Stimulated activated CD8-positive, alpha-beta memory T cell treated with anti-CD3 and anti-CD28 coated beads, Interleukin-4, amount 100 ng/mL, for 1 hour (primary cell): ENCODE measurements around the gene STON2.
"Not testable (repeated sequence)": the region's sequence is repeated elsewhere in the genome, so short reads cannot be mapped to it uniquely, and the experiment has no call there.

ENCODE experiments used
- DNase-seq, 2 donors: peaks; one replicate each; pipeline ENCODE4 v3.0.0-alpha.2; 2020; ENCODE audit warnings: low read depth in 2 of 2, low spot score in 1 of 2

Gene STON2

DNA sequence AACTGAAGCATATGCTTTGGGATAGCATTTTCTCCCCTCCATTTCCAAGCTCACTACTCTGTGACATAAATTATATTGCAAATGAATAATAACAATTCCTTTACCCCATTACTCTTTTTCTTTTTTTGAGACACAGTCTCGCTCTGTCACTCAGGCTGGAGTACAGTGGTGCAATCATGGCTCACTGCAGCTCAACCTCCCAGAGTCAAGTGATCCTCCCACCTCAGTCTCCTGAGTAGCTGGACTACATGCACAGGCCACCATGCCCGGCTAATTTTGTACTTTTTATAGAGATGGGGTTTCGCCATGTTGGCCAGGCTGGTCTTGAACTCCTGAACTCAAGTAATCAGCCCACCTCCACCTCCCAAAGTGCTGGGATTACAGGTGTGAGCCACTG is 130.1 kb downstream of the STON2 start:
- no peak for DNase-seq

DNA sequence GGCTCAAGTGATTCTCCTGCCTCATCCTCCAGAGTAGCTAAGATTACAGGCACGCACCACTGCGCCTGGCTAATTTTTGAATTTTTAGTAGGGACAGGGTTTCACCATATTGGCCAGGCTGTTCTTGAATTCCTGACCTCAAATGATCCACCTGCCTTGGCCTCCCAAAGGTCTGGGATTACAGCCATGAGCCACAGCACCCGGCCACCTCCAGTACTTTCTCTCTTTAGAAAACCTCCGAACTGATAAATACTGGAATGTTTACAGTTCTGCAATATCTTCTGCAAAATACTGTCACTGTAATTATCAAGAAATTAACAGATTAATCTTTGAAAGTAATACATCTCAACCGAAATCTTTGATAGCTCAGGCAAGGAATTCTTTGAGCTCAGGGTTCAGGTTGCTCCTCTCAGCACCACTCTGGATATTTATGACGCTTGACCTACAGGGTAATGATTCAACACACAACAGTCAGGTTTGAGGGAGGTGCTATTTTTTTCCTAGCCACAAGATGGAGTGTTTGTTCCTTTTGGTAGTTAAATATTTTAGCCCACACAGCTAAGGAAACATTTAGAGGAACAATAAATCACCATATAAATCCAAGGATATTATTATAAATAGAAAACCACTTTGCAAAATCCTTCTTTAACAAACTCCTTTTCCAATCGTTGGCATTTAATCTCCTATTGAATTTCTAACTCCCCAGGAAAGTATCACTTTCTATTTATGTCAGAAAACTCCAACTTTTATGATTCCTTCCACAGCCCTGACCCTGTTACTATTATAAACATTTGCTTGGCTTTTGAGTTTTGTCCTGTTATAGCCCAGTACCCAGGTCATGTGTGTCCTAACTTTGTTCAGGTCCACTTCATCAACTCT is 130.8 kb downstream of the STON2 start:
- no peak for DNase-seq

DNA sequence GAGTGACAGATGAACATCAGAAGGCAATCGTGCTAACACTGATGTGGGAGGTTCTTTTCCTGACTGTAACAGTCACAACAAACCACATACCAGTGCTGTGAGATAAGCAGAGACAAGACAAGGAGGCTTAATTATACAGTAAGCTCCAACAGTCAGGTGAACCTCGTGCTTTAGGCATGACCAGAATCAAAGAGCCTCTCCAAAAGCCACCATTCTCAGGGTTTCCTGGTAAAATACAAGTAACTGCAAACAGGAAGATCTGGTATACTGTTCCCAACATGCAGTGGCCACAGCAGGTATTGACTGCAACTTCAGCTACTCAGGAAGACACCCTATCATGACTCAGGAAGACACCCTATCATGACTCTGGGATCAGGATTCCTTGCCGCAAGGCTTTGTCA is 132.1 kb downstream of the STON2 start:
- no peak for DNase-seq

DNA sequence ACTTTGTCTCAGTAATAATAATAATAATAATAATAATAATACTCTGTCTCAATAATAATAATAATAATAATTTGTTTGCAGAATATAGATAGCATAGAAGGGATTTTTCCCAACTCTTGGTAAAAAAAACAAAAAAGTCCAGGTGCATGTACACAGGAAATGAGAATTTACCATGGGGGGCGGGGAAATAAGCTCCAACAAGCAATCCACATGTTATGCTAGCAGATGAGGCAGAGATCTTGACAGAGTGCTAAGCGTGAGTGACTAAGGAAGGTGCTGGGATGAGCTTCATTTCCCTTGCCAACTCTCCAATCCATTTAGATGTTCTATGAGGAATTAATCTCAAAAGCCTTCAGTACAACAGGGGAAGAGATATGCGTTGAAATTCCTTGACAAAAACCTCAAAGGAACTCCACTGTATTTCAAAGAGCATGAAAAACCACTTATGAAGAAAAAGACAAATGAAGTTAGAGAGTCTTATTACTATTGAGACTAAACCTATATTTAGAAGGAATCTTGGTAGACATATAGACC is 134.4 kb downstream of the STON2 start:
- DNase-seq = no peak

DNA sequence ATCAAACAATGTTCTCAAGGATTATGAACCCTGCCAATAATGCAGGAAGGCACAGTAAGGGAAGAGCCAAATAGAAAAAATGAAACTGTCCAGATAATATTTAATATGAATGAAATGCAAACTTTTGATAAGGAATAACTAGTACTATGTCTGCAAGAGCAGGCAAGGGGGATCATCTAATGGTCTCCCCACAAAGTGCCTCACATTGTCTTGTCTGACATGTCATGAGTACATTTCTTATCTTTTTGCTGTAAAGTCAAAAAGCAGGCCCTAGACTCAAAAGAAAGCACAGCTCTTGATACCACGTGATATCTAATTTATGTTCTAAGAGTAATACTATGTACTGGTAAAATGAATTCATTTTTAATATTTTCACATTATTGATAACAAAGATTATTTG is 135.5 kb downstream of the STON2 start:
- no peak for DNase-seq

DNA sequence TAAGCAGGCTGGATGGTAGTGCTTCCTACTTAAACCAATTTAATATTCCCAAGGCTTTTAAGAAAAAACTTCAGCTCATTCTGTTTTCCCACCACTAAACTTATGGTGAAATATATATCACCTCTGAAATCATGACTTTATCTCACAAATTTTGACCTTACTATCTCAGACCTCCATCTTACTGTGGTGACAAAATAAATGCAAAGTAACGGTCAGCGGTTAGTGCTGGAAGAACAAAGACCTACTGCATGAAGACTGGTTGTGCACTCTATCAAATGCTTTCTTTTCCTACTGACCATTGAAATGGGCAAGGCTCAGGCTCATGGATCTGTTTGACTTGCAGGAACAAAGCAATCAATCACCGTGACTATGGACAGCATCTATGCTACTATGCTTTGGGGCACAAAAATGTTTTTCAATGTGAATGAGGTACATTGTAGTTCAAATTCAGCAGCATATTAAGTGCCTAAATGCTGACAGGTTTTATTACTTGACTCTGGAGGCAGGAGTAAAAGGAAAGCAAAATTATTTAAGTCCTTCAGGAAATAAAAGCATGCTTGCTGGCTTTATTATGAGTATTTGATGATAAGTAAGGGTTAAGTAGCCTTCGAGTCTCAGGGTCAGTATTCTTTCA is 136.2 kb downstream of the STON2 start:
- DNase-seq = no peak

DNA sequence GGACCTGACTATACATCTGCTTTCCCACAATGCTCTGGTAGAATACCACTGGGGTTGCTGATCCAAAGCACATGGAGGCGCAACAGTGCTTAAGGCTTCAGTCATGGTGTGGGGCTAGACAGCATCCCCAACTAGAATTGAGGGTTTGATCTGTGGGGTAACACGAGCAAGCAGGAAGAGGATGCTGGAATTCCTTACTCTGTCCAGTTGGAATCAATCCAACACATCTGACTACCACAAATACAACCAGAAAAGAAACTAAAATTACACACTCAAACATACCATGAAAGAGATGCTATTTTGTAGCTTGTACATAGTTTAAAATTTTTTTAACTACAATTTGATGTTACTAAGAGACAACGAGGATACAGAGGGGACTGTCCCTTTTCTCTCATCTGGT is 138.9 kb downstream of the STON2 start:
- no peak for DNase-seq

DNA sequence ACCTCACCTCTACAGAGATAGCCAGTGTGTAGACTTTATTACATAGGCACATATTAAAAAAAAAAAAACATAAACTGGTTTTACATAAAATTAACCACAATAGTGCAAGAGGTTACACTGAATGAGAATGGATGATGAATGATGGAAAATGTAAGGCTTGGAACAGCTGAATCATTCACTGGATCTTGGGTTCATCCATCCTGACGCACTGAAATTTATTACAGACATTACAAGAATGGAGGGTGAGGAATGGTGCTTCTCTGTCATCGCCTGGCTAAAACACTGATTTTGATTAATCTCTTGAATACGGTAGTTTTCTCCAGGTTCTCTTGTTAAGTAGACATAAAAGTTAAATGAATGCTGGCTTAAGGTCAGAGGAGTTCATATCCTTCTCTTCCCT is 139.4 kb downstream of the STON2 start:
- no peak for DNase-seq

DNA sequence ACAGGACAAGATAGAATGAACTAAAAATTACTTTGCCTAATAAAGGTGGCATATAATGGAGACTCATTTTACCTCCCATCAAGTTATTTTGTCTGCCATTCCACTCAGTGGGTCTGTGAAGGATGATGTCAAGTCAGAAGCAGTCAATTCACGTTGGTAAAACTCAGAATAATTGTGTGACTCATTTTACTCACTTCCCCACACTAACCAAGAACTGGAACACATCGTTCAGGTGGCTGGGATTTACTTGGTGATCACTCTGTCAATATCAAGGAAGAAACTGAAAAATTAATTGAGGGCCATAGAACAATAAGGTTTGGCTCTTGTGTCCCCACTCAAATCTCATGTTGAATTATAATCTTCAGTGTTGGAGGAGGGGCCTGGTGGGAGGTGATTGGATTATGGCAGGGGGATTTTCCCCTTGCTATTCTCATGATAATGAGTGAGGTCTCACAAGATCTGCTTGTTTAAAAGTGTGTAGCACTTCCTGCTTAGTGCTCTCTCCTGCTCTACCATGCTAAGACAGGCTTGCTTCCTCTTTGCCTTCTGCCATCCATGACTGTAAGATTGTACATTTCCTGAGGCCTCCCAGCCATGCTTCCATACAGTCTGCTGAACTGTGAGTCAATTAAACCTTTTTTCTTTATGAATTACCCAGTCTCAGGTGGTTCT is 143.7 kb downstream of the STON2 start:
- DNase-seq = no peak

DNA sequence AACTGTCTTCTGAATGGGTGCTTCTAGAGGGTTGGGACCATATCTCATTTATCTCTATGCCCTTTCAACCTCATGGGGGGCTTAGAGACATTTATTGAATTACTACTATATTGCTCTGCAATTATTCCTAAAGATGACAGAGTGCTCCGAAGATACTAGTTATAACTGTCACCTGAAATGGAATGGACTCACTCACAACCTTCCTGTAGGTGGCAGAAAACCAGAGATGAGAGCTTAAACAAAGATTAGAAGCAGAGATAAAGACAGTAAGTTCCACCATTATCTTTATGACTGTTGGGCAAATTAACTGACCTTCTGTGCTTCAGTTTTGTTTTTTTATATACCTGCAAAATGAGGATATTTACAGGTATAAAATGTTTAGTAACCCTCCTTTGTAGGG is 147.8 kb downstream of the STON2 start:
- no peak for DNase-seq

DNA sequence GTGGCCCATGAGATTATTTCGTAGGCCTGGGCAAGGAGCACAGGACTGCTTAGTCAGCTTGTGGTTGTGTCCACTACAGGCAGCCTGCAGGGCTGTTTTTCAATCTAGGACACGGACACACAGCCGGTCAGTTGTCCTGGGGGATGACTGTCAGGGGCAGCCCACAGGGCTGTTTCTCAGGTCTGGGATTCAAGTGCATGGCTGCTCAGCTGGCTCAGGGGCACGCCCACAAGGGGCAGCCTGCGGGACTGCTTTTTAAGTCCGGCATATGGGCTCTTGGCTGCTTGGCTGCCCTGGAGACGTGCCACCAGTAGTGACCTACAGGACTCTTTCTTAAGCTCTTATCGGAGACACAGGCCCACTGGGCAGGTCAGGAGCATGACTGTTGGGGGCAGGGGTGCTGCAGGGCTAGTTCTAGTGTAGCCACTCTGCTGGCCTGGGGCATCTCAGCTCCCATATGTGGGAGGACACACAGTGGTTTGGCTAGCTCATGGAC is 152.8 kb downstream of the STON2 start:
- DNase-seq = no peak

DNA sequence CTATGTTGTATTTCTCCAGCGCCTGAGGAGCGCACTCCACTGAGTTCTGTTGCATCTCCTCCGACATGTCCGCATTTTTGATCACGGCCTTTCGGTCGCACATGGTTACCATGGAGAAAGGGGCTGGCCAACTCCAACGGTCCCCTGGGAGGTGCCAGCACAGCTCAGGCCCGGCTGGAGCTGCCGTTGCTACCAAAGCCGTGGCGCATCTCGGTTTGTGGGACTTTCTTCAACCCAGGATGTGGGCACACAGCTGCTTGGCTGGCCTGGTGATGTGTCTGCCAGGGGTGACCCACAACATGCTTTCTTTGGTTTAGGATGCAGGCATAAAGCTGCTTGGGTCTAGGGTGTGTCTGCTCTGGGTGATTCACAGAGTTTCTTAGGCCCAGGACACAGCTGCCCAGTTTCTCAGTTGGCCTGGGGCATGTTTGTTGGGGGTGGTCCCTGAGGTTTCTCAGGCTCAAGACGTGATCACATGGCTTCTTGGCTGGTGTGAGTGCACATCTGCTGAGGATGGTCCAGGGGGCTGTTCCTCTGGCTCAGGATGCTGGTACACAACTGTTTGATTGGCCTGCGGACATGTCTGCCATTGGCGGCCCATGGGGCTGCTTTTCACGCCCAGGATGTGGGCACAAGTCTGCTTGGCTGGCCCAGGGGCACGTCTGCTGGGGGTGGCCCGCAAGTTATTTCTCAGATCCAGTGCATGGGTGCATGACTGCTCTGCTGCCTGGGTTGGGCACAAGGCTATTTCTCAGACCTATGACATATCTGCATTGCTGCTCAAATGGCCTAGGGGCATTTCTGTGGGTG is 153.5 kb downstream of the STON2 start:
- no peak for DNase-seq

DNA sequence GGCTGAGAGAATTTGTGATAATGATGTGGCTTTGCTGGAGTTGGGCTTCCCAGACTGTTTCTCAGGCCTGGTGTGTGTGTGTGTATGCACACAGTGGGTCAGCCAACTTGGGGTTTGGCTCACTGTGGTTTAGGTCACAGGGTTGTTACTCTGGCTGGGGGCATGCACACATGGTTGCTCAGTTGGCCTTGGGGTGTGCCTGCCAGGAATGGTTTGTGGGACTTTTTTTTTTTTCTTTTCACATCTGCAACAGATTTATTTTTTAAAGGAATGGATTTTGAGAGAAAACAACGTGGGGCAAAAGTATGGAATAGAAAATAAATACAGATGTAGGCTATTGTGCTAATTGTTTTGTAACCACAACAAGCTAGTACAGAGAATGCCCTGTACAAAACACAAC is 154.4 kb downstream of the STON2 start:
- no peak for DNase-seq

DNA sequence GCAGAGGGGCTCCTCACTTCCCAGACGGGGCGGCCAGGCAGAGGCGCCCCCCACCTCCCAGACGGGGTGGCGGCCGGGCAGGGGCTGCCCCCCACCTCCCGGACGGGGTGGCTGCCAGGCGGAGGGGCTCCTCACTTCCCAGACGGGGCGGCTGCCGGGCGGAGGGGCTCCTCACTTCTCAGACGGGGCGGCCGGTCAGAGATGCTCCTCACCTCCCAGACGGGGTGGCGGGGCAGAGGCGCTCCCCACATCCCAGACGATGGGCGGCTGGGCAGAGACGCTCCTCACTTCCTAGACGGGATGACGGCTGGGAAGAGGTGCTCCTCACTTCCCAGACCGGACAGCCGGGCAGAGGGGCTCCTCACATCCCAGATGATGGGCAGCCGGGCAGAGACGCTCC is 155.7 kb downstream of the STON2 start:
- DNase-seq = not testable (repeated sequence)

DNA sequence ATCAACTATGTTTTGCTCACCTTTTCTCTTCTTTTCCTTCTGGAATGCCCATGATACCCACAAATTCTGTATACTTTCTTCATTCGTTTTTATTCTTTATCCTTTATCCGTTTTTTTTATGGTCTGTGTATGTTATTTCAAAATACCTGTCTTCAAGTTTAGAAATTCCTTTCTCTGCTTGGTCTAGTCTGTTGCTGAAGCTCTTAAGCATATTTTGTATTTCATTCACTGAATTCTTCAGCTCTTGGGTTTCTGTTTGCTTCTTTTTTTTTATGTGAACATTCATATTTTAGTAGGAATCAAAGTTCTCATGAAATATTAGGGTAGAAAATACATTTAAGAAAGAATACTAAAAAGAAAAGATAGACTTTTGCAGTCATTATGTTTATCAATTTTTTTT is 156.6 kb downstream of the STON2 start:
- DNase-seq = no peak

DNA sequence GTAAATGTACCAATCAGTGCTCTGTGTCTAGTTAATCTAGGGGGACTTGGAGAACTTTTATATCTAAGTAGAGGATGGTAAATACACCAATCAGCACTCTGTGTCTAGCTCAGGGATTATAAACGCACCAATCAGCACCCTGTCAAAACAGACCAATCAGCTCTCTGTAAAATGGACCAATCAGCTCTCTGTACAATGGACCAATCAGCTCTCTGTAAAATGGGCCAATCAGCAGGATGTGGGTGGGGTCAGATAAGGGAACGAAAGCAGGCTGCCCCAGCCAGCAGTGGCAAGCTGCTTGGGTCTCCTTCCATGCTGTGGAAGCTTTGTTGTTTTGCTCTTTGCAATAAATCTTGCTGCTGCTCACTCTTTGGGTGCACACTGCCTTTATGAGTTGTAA is 163.3 kb downstream of the STON2 start:
- DNase-seq = not testable (repeated sequence)

DNA sequence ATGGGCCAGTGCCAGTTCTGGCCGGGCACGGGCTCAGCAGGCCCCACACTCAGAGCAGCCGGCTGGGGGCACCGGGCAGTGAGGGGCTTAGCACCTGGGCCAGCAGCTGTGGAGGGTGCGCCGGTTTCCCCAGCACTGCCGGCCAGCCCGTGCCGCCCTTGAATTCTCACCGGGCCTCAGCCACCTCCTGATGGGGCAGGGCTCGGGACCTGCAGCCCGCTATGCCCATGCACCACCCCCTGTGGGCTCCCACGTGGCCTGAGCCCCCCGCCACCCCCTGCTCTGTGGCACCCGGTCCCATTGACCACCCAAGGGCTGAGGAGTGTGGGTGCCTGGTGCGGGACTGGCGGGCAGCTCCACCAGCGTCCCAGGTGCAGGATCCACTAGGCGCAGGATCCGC is 164.0 kb downstream of the STON2 start:
- DNase-seq = no peak

DNA sequence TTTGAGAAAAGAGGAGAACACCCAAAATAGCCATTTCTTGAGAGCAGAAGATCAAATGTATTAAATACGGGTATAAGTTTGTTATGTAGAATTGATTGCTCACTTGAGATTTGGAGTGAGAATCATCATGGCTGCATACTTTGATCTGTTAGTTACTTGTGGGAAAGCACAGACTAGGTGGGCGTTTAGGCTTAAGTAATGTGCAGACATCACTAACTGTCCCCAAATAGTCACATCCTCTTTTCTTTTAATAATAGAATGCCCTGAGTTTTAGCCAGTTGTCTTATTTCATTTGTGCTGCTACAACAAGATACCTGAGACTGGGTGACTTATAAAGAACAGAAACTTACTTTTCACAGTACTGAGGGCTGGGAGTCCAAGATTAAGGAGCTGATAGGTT is 165.0 kb downstream of the STON2 start:
- no peak for DNase-seq

DNA sequence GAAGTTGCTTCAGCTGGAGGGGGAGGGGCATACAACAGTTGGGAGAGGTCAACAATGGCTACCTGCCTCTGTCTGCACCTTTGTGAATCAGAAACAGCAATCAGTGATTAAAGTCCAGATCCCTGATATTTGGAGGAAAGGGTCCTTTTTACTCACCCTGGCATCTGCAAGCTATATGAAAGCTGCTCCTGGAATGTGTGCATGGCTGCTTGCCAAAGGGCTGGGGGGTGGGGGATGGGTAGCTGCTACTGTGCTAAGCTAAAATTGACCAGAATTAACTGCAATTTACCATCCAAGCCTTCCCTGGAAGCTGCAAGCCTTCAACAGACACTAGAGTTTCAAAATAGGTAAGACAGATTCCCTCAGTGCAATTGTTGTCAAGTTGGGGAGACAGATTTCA is 165.8 kb downstream of the STON2 start:
- no peak for DNase-seq

DNA sequence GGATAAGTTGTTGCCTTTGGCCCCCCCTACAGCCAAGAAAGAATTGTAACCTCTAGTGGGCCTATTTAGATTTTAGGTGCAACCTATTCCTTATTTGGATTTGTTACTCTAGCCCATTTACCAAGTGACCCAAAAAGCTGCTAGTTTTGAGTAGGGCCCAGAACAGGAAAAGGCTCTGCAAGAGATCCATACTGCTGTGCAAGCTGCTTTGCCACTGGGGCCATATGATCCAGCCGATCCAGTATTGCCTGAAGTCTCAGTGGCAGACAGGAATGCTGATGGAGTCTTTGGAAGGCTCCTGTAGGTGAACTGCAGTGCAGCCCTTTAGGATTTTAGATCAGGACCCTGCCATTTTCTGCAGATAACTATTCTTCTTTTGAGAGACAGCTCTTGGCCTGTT is 166.5 kb downstream of the STON2 start:
- DNase-seq = no peak

DNA sequence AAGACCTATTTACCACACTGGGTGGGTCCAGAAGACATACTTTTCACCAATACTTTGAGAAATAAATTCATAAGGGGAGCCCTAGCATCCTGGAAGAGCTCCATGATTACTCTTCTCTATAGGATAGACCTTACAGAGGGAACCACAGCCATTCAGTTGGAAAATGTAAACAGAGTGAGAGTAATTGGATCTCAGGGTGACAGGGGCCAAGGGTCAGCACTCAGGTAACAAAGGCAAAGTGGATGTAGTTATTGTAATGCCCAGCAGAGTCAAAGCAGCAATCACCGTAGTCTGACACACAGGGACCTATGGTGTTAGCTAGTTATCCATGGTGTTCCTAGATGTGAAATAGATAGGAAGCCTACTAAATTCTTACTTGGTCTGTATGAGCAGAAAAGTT is 168.6 kb downstream of the STON2 start:
- DNase-seq = no peak
